Transverse colon (tissue), 4 donors: ENCODE measurements around the gene NRN1. TPM values are rescaled to one million over a fixed set of nuclear protein-coding genes. Genes with fewer than 3 reads are reported as not detected.

Source experiments
- DNase-seq: peaks from one replicate; pipeline ENCODE4 v3.0.0-alpha.2; 2019
- H3K27ac ChIP-seq, 4 donors: fragments of 200-600 bp; sonication (generic); 2 replicates each; pipeline ENCODE4 v1.5.1; 2016 to 2018; ENCODE audit warnings: inconsistent platforms in 4 of 4
- H3K27me3 ChIP-seq: fragments of 200-600 bp; sonication (generic); 2 replicates; pipeline ENCODE4 v1.5.1; 2017; ENCODE audit warnings: inconsistent platforms
- H3K36me3 ChIP-seq, 4 donors: fragments of 200-600 bp; sonication (generic); 2 replicates each; pipeline ENCODE4 v1.5.1; 2017 to 2019; ENCODE audit warnings: inconsistent platforms in 4 of 4
- H3K4me1 ChIP-seq, 4 donors: fragments of 200-600 bp; sonication (generic); 2 replicates each; pipeline ENCODE4 v1.5.1; 2017 to 2020; ENCODE audit warnings: inconsistent platforms in 4 of 4
- H3K4me3 ChIP-seq, 4 donors: fragments of 200-600 bp; sonication (generic); 1 replicate in 1 of 4; 2 replicates in 3 of 4; pipeline versions ENCODE4 v1.5.1 to v1.6.1; 2017 to 2019; ENCODE audit warnings: inconsistent platforms in 4 of 4
- H3K9me3 ChIP-seq, 2 donors: fragments of 200-600 bp; sonication (generic); 2 replicates each; pipeline ENCODE4 v1.5.1; 2017 to 2019; ENCODE audit warnings: inconsistent platforms in 2 of 2
- CTCF ChIP-seq, 5 experiments: fragments of 200-600 bp in 3 of 5; fragments of 450-650 bp in 2 of 5; sonication (generic) in 3 of 5; IDR thresholded peaks; 1 replicate in 2 of 5; 2 replicates in 3 of 5; pipeline ENCODE4 v1.5.1; 2016 to 2017; ENCODE audit warnings: antibody characterized with exemption in 5 of 5, inconsistent platforms in 3 of 5, mild to moderate bottlenecking in 2 of 5, moderate library complexity in 1 of 5
- EP300 ChIP-seq: sonication (generic); formaldehyde crosslinking; IDR thresholded peaks from one replicate; pipeline ENCODE4 v1.6.1; 2017; ENCODE audit warnings: antibody characterized with exemption, low read depth
- POLR2A ChIP-seq: fragments of 450-650 bp; IDR thresholded peaks from one replicate; pipeline ENCODE4 v1.6.1; 2016; ENCODE audit warnings: antibody characterized with exemption, mild to moderate bottlenecking, moderate library complexity
- POLR2AphosphoS5 ChIP-seq, 3 donors: sonication (generic); formaldehyde crosslinking; IDR thresholded peaks; one replicate each; pipeline ENCODE4 v1.6.1; 2016; ENCODE audit warnings: antibody characterized with exemption in 3 of 3
- WGBS, 2 donors: methylation state at CpG; one replicate each; pipeline ENCODE4 v1.1.5; 2018; ENCODE audit warnings: low coverage in 1 of 2; 5-methylcytosine and 5-hydroxymethylcytosine counted together
- in situ Hi-C, 4 donors: fragments of 200-750 bp; cut with MboI; loops; one replicate each; pipeline versions ENCODE4 v1.15.0 to v1.15.1; 2017; ENCODE audit warnings: low sequenced_read_pairs in 3 of 4, low pct_ligation_motif_present in 1 of 4, low pct_unique_long_range_greater_than_20kb in 1 of 4
- intact Hi-C: fragments of 100-400 bp; cut with DNase I; formaldehyde crosslinking; loops from one replicate; pipeline ENCODE4 v1.15.1; 2023; ENCODE audit warnings: low total_unique reads
- total RNA-seq, 4 donors: library from RNA; depleted of rRNA; stranded (reverse); fragments of >200 nt; gene quantifications; one replicate each; pipeline ENCODE4 v1.1.0, GENCODE V29; 2016

Gene NRN1
- total RNA-seq, 4 donors from 2014 or later: 1.2 to 2.5 TPM; not detected in 2

GRCh38 chr6:5950361-5950785, 56.4 kb downstream of the NRN1 start:
- H3K4me3 ChIP-seq: no peak overlapping the region
- TF ChIP-seq POLR2A (no peak), POLR2AphosphoS5 (IDR thresholded peaks at IDR 0.05) (no peak), EP300 (no peak), CTCF (IDR thresholded peaks at IDR 0.05) (no peak)
- in situ Hi-C loops: no loop called here
- H3K36me3 ChIP-seq: no peaks in the 10 kb centered on the region
- H3K4me1 ChIP-seq: no peaks in the 10 kb centered on the region
- WGBS, 2 donors: 61 to 71% methylated on average over 3 to 5 of the region's 5 CpGs
- no peaks in the 10 kb centered on the region for H3K27me3 ChIP-seq
- no peaks in the 10 kb centered on the region for H3K9me3 ChIP-seq
- DNase-seq: no peak
- H3K27ac ChIP-seq: no peak overlapping the region
- intact Hi-C loops: no loop called here
